ENCODE data around the gene ARHGAP15. TPM values are rescaled to one million over a fixed set of nuclear protein-coding genes. Genes with fewer than 3 reads are reported as not detected.

Gene ARHGAP15
- total RNA-seq, 1 experiment from 2014 or later: not detected

DNA sequence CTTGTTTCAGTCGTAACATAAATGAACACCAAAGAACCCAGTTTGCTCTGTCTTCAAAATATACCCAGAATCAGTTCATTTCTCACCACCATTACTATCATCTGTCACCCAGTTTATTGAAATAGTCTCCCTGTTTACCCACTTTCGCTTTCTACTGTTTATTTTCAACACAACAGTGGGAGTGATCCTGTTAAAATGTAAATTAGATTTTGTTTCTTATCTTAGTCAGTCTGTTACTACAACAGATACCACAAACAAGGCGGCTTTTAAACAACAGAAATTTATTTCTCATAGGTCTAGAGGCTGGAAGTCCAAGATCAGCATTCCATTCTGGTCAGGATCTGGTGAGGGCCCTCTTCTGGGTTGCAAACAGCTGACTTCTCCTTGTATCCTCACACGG is 74.8 kb downstream of the ARHGAP15 start:
- H3K4me1 ChIP-seq (replicated peaks; ENCODE audit: insufficient read depth): no peaks in the 10 kb centered on the region
- no peak overlapping the region for H3K27ac ChIP-seq
- no peaks in the 10 kb centered on the region for H3K36me3 ChIP-seq (ENCODE audit: low read depth)
- intact Hi-C loops (cut with micrococcal nuclease; ENCODE audit: unreplicated experiment): no loop called here
- TF ChIP-seq, protein P1, sequence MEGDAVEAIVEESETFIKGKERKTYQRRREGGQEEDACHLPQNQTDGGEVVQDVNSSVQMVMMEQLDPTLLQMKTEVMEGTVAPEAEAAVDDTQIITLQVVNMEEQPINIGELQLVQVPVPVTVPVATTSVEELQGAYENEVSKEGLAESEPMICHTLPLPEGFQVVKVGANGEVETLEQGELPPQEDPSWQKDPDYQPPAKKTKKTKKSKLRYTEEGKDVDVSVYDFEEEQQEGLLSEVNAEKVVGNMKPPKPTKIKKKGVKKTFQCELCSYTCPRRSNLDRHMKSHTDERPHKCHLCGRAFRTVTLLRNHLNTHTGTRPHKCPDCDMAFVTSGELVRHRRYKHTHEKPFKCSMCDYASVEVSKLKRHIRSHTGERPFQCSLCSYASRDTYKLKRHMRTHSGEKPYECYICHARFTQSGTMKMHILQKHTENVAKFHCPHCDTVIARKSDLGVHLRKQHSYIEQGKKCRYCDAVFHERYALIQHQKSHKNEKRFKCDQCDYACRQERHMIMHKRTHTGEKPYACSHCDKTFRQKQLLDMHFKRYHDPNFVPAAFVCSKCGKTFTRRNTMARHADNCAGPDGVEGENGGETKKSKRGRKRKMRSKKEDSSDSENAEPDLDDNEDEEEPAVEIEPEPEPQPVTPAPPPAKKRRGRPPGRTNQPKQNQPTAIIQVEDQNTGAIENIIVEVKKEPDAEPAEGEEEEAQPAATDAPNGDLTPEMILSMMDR (conservative IDR thresholded peaks at IDR 0.05): no peak
- no peak for TF ChIP-seq EZH2 (IDR thresholded peaks at IDR 0.05; ENCODE audit: low read depth)
- BruUV-seq (replicated peaks): no TSS peak
- no peaks in the 10 kb centered on the region for H3K9me2 ChIP-seq (ENCODE audit: insufficient read depth)
- no peak overlapping the region for H3K4me2 ChIP-seq
- no peaks in the 10 kb centered on the region; the same call in 1 of the 2 replicates for H3K9me3 ChIP-seq (ENCODE audit: insufficient read depth, low read depth)
- H2AFZ ChIP-seq: peak overlapping the region; percentile 58; the same call in 1 of the 2 replicates
- ChIA-PET POLR2A (ENCODE audit: unreplicated experiment) (no interaction called here), CTCF (no interaction called here)
- H3K79me2 ChIP-seq (ENCODE audit: low read depth): no peaks in the 10 kb centered on the region
- no peak overlapping the region for H3K4me3 ChIP-seq
- DNase-seq: no peak
- H4K20me1 ChIP-seq (ENCODE audit: insufficient read depth): no peaks in the 10 kb centered on the region
- H3K27me3 ChIP-seq (ENCODE audit: insufficient read depth, low read depth): no peaks in the 10 kb centered on the region
- no peaks in the 10 kb centered on the region for H3F3A ChIP-seq (ENCODE audit: insufficient read depth, low read depth)

DNA sequence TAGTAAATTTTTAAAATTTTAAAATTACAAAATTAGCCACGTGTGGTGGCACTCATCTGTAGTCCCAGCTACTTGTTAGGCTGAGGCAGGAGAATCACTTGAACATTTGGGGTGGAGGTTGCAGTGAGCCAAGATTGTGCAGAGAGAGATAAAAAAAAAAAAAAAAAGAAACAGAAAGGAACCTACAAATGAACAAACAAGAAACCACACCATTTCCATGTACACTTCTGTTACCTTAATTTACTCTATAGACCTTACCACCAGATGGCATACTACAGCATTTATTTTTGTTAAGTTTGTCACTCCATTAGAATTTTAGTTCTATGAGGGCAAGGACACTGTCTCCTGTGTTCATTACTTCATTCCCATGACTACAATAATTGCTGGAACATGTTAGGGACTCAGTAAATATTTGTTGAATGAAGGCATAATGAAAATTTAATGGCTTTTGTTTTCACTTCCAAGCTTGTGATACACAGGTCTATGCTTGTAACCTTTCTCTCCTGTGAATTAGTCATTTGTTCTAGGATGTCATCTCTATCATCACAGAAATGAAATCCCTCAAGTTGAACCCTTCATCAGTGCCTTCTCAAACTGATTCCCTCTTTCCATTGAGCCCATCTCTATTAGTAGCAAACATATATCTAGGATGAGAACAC is 76.0 kb downstream of the ARHGAP15 start:
- intact Hi-C loops (cut with micrococcal nuclease; ENCODE audit: unreplicated experiment): no loop called here
- Histone ChIP-seq H3K27me3 (ENCODE audit: insufficient read depth, low read depth) (no peaks in the 10 kb centered on the region), H3K79me2 (ENCODE audit: low read depth) (no peaks in the 10 kb centered on the region), H3K9me3 (ENCODE audit: insufficient read depth, low read depth) (no peaks in the 10 kb centered on the region; the same call in 1 of the 2 replicates), H3K27ac (no peak overlapping the region), H3K36me3 (ENCODE audit: low read depth) (no peaks in the 10 kb centered on the region), H3K4me3 (no peak overlapping the region), H3K4me2 (no peak overlapping the region), H4K20me1 (ENCODE audit: insufficient read depth) (no peaks in the 10 kb centered on the region), H3F3A (ENCODE audit: insufficient read depth, low read depth) (no peaks in the 10 kb centered on the region), H3K9me2 (ENCODE audit: insufficient read depth) (no peaks in the 10 kb centered on the region), H3K4me1 (replicated peaks; ENCODE audit: insufficient read depth) (no peaks in the 10 kb centered on the region), H2AFZ (no peak overlapping the region)
- ChIA-PET CTCF (interaction anchor here (0.7 kb wide), 1 partner anchor 549 kb away, joined by 3 read pairs; no protein-coding TSS in a partner anchor), POLR2A (ENCODE audit: unreplicated experiment) (no interaction called here)
- no TSS peak for BruUV-seq (replicated peaks)
- TF ChIP-seq, protein P1 (conservative IDR thresholded peaks at IDR 0.05): no peak; the same call in 1 of the 2 replicates
- TF ChIP-seq EZH2 (IDR thresholded peaks at IDR 0.05; ENCODE audit: low read depth): no peak
- DNase-seq: no peak

DNA sequence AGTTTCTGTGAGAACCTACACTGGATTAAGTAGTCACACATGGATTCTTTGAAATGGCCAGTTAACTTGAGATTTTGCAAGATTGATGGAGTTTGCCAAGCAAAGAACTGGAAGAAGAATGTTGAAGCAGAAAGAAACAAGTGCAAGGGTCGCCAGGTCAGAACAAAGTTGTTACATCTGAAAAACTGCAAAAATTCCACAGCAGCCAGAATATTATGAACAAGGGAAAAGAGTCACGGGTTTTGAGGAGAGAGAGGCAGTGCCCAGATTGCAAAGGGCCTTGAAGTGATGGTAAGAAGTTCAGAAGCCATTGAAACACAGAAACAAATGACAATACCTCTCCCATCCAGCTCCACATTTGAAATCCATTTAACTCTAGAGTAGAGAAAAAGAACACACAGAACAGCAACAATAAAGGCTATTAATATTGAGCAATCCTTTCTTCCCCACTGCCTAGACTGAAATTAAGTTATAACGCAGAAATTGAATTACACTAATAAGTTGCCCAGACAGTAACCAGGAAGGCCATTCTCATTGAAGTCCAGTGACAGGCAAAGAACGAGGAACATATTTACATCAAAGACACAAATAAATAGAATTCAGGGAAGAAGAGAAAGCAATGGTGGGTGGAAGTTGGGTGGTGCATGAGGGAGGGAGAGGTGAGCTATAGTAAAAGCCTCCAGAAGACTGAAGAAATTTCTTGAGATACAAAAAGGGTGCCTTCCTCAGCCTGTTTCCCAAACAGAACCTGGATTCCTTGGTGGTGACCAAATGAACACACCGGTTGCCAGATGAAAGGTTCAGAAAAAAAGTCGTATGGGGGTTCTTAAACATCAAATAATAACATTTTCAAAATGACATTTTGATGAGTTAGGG is 80.6 kb downstream of the ARHGAP15 start:
- H4K20me1 ChIP-seq (ENCODE audit: insufficient read depth): no peaks in the 10 kb centered on the region

More for the DNA sequence above, 80.6 kb downstream of the ARHGAP15 start:
- Histone ChIP-seq H3K4me3 (no peak overlapping the region), H3K4me1 (replicated peaks; ENCODE audit: insufficient read depth) (no peaks in the 10 kb centered on the region), H3F3A (ENCODE audit: insufficient read depth, low read depth) (no peaks in the 10 kb centered on the region), H3K27ac (no peak overlapping the region), H2AFZ (no peak overlapping the region), H3K9me3 (ENCODE audit: insufficient read depth, low read depth) (no peaks in the 10 kb centered on the region), H3K9me2 (ENCODE audit: insufficient read depth) (no peaks in the 10 kb centered on the region), H3K27me3 (ENCODE audit: insufficient read depth, low read depth) (no peaks in the 10 kb centered on the region), H3K4me2 (no peak overlapping the region), H3K79me2 (ENCODE audit: low read depth) (no peaks in the 10 kb centered on the region), H3K36me3 (ENCODE audit: low read depth) (no peaks in the 10 kb centered on the region)
- CTCF ChIA-PET: no interaction called here
- BruUV-seq (replicated peaks): no TSS peak
- no peak for DNase-seq
- POLR2A ChIA-PET (ENCODE audit: unreplicated experiment): no interaction called here
- TF ChIP-seq EZH2 (IDR thresholded peaks at IDR 0.05; ENCODE audit: low read depth): no peak
- TF ChIP-seq, protein P1 (conservative IDR thresholded peaks at IDR 0.05): no peak
- intact Hi-C loops (cut with micrococcal nuclease; ENCODE audit: unreplicated experiment): no loop called here
